Lower lobe of right lung (tissue), 2 donors: ENCODE results near the gene AGO1. TPM values are rescaled to one million over a fixed set of nuclear protein-coding genes. Genes with fewer than 3 reads are reported as not detected.

ENCODE experiments used
- ATAC-seq, 2 donors: fragments of 200-7000 bp; cut with Tn5 transposase; one replicate each; pipeline ENCODE4 v1.9.1; 2020 to 2022; ENCODE audit warnings: mild to moderate bottlenecking in 2 of 2, moderate library complexity in 2 of 2
- DNase-seq: peaks from one replicate; pipeline ENCODE4 v3.0.0-alpha.2; 2020
- H3K27ac ChIP-seq: fragments of 200-600 bp; one replicate; pipeline ENCODE4 v1.8.0; 2022
- H3K27me3 ChIP-seq: fragments of 200-600 bp; one replicate; pipeline ENCODE4 v1.8.0; 2022; ENCODE audit warnings: low read depth
- H3K36me3 ChIP-seq: fragments of 200-600 bp; one replicate; pipeline ENCODE4 v1.8.0; 2022; ENCODE audit warnings: mild to moderate bottlenecking
- H3K4me1 ChIP-seq: fragments of 200-600 bp; one replicate; pipeline ENCODE4 v1.8.0; 2022
- H3K4me3 ChIP-seq: fragments of 200-600 bp; one replicate; pipeline ENCODE4 v1.8.0; 2022; ENCODE audit warnings: mild to moderate bottlenecking
- H3K9me3 ChIP-seq: fragments of 200-600 bp; one replicate; pipeline ENCODE4 v1.8.0; 2022
- CTCF ChIP-seq: fragments of 200-600 bp; IDR thresholded peaks from one replicate; pipeline ENCODE4 v1.8.0; 2022; ENCODE audit warnings: antibody characterized with exemption, mild to moderate bottlenecking
- intact Hi-C: fragments of 100-400 bp; cut with DNase I; formaldehyde crosslinking; loops from one replicate; pipeline ENCODE4 v1.11.0; 2022
- total RNA-seq: library from RNA; stranded (reverse); fragmentation: NEBNext Ultra II Directional; extraction: Animal tissue kit (Norgen Biotek cat#: 25700); gene quantifications from one replicate; pipeline ENCODE4 v1.2.1, GENCODE V29; 2021
- donor health status: DM: no; HTN: yes; CAD: no; lungs with severe emphysema.

Gene AGO1
- total RNA-seq, 1 donor from 2014 or later, result 26.9 TPM

DNA sequence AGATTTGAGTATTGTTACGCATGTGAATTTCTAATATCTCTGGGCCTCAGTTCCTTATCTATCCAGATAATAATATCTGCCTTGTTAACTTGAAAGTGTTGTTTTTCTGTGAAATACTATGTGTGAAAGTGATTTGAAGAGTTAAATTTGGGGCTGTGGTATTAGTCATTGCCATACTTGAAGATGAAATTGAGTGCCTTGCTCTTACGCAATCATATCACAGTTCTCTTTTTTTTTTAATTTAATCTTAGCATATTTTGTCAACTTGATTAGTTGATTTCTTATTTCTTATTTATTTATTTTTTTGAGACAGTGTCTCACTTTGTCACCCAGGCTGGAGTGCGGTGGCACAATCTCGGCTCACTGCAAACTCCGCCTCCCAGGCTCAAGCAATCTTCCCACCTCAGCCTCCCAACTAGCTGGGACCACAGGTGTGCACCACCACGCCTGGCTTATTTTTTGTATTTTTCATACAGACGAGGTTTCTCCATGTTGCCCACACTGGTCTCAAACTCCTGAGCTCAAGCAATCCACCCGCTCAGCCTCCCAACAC lies 44.2 kb upstream of the AGO1 start:
- Histone ChIP-seq H3K27ac (no peak overlapping the region), H3K4me1 (no peaks in the 10 kb centered on the region), H3K9me3 (no peaks in the 10 kb centered on the region), H3K27me3 (no peaks in the 10 kb centered on the region), H3K36me3 (peaks cover 97% of the 10 kb centered on the region), H3K4me3 (no peak overlapping the region)
- intact Hi-C loops, result no loop called here
- TF ChIP-seq CTCF, result no peak
- no peak for ATAC-seq
- no peak for DNase-seq

- ATAC-seq (no peak), DNase-seq (no peak)
- no peaks in the 10 kb centered on the region for H3K27me3 ChIP-seq
- intact Hi-C loops, result no loop called here
- TF ChIP-seq CTCF, result no peak
- H3K36me3 ChIP-seq, result peaks cover 84% of the 10 kb centered on the region
- H3K9me3 ChIP-seq, result no peaks in the 10 kb centered on the region
- no peak overlapping the region for H3K4me3 ChIP-seq
- H3K4me1 ChIP-seq, result no peaks in the 10 kb centered on the region
- no peak overlapping the region for H3K27ac ChIP-seq
Observed at GRCh38 chr1:35844826-35845225, 38.2 kb upstream of the AGO1 start.

GRCh38 chr1:35845766-35846165 lies 37.2 kb upstream of the AGO1 start:
- no peak for ATAC-seq
- Histone ChIP-seq H3K9me3 (no peaks in the 10 kb centered on the region), H3K27me3 (no peaks in the 10 kb centered on the region), H3K4me3 (no peak overlapping the region), H3K27ac (no peak overlapping the region), H3K36me3 (peaks cover 84% of the 10 kb centered on the region), H3K4me1 (no peaks in the 10 kb centered on the region)
- intact Hi-C loops, result no loop called here
- no peak for TF ChIP-seq CTCF
- DNase-seq, result no peak

GRCh38 chr1:35847935-35848565 lies 35.0 kb upstream of the AGO1 start:
- H3K27ac ChIP-seq, result no peak overlapping the region
- H3K36me3 ChIP-seq, result peaks cover 84% of the 10 kb centered on the region
- intact Hi-C loops, result no loop called here
- H3K4me3 ChIP-seq, result no peak overlapping the region
- TF ChIP-seq CTCF, result no peak
- peak in 1 of 2 donors; percentile 43 for ATAC-seq
- no peak for DNase-seq
- H3K27me3 ChIP-seq, result no peaks in the 10 kb centered on the region
- H3K4me1 ChIP-seq, result peaks cover 9% of the 10 kb centered on the region
- H3K9me3 ChIP-seq, result no peaks in the 10 kb centered on the region

DNA sequence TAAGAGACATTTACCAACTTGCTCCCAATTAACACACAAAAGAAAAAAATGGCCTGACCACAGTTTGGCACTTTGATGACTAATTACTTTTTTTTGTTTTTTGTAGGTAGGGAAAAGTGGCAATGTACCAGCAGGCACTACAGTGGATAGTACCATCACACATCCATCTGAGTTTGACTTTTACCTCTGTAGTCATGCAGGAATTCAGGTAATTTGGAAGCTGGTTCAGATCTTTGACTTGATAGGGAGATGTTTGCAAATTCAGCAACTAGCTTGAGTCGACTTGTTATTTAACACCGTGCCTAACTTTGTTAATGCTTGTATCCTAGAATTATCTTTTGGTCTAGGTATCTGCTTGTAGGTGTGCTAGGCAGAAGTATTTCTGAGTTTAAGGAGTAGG lies 33.0 kb upstream of the AGO1 start:
- no peak for DNase-seq
- ATAC-seq, result no peak
- H3K4me1 ChIP-seq, result peaks cover 9% of the 10 kb centered on the region
- TF ChIP-seq CTCF, result no peak
- no peak overlapping the region for H3K4me3 ChIP-seq
- H3K36me3 ChIP-seq, result peaks cover 85% of the 10 kb centered on the region
- no peaks in the 10 kb centered on the region for H3K27me3 ChIP-seq
- H3K9me3 ChIP-seq, result no peaks in the 10 kb centered on the region
- intact Hi-C loops, result no loop called here
- H3K27ac ChIP-seq, result no peak overlapping the region
